HG03108 (cell line): ENCODE data around the gene LAMTOR2.

Source experiments
- ATAC-seq: cut with Tn5 transposase; IDR thresholded peaks from one replicate; pipeline ENCODE4 v1.9.1; 2021; ENCODE audit warnings: moderate library complexity; ENCODE audit not compliant: unreplicated experiment

Gene LAMTOR2

DNA sequence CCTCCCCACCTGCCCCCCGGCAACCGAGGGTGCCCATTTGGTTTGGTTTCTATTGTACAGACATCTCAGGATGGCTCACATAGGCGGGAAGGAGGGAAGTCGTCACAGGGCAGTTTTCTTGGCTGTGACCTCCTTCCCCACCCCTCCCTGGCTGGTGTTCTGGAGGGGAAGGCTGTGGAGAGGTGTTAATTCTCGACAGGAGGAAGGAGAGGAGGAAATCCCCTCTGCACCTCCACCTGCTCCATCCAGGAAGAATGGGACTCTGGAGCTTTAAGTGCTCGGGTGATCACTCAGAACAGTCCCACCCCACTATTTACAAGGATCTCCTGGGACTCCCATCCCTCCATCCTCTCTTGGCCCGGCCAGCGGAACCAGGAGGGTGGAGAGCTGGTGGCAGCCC lies 20.1 kb downstream of the LAMTOR2 start:
- ATAC-seq, result no peak

- no peak for ATAC-seq
These were observed 20.6 kb downstream of the LAMTOR2 start for GRCh38 chr1:156075162-156075561.

DNA sequence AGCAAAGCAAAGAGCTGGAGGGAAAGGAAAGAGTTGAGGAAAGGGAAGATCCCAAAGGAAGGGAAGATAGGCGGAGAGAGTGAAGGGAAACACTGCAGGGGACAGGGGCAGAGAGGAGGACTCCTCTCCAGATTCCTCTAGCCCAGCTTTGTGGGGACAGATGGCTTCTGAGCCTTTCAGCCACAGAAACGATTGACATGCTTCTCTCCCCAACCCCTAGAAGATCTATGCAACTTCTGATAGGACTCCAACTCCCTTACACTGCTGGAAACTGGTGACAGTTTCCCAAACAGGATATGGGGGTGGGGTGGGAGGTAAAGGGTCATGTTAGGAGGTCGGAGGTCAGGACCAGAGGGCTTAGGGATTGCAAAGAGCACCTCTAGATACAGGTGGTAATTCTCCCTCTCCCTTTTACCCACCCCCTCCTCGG lies 21.2 kb downstream of the LAMTOR2 start:
- ATAC-seq, result no peak

- peak; percentile 64 for ATAC-seq
These were observed 22.2 kb downstream of the LAMTOR2 start for GRCh38 chr1:156076609-156077429.

DNA sequence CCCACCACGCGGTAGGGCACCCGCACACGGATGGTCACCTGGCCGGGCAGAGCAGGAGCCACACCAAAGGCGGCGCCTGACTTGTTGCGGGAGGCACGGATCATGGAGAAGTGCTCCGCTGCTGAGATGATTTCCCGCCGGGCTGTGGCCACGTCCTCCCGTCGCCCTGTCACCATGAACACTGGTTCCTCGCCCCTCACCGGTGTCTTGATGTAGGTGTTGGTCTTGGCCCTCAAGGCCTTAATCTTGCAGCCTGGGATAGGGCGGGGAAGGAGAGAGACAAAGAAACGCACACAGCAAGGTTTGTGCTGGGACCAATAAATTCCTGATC lies 22.8 kb downstream of the LAMTOR2 start:
- no peak for ATAC-seq

DNA sequence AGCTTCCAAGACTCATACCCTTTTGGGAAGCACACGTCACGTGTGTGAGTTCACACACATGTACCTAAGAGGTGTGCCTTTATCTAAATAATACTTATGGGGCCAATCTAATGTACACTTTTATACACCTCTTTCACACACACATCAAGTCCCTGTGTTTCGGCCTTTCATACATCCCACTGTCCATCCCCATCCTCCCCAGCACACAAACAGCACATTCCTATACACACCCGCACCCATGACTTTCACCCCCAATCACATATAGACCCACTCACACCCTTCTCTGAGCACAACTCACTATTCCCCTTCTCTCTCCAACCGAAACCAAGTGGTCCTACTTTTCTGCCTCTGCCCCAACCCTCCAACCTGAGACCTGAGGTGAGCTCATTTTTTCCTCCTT lies 24.1 kb downstream of the LAMTOR2 start:
- no peak for ATAC-seq

DNA sequence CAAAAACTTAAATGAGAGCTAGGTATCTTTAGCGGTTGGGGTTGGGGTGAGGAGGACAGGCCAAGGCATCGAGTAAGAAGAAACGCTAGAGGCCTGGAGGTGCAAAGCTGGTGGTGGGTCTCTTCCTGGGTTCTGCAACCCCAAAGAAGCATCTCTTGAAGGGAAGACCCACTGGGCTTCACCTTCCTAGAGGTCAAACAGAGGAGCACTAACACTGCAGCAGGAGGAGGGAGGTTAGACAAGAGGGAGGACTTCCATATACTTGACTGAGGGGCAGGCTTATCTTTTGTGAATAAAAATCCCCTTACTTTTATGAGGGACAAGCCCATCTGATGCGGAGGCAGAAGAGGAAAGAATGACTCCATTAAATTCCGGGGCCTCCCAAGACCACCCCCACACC lies 25.2 kb downstream of the LAMTOR2 start:
- no peak for ATAC-seq

- no peak for ATAC-seq
These were observed 25.8 kb downstream of the LAMTOR2 start for GRCh38 chr1:156080241-156080862.

DNA sequence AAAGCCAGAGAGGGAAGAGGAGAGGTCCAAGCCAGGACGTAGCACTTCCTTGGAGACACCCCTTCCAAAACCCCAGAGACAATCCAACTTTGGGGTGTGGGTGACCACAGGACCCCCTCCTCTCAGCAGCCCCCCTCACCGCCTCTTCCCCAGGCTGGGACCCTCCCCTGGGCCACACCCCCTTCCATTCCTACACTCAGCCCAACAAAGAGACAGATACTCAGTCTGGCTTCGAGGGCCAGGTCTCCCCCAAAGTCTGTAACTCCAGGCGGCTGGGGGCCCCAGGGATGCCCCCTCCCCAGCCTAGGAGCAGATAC lies 26.2 kb downstream of the LAMTOR2 start:
- ATAC-seq, result no peak

DNA sequence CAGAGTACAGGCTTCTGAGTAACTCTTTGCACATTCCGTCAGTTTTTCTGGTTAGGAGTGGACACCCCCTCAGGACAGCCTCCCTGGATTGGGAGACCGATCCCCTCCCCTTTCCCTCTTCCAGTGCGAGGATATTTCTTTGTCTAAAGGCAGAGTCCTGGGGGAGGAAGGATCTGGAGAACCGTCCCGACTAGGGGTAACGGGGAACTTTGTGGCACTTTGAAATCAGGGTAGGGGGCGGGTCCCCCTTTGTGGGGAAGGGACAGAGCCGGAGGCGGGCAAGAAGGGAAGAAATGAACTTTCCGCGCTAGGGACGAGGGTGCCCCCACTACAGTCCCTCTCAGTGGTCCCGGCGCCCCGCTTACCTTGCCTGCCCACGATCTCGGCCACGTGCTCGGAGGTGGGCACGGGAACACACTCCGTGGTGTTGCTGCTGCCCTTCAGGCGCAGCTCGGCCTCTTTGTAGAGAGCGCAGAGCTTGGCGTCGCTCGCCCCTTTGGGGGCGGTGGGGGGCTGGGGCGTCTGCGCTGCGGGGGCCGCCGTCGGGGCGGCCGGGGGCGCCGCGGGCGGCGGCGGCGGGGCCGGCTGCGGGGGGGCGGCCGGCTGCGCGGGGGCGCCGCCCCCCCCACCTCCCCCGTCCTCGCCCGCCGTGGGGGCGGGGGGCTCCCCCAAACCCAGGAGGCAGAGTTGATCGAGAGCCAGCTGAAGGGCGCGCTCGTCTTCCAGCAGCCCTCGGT lies 26.8 kb downstream of the LAMTOR2 start:
- no peak for ATAC-seq

- no peak for ATAC-seq
These were observed 27.3 kb downstream of the LAMTOR2 start for GRCh38 chr1:156081917-156082308.

DNA sequence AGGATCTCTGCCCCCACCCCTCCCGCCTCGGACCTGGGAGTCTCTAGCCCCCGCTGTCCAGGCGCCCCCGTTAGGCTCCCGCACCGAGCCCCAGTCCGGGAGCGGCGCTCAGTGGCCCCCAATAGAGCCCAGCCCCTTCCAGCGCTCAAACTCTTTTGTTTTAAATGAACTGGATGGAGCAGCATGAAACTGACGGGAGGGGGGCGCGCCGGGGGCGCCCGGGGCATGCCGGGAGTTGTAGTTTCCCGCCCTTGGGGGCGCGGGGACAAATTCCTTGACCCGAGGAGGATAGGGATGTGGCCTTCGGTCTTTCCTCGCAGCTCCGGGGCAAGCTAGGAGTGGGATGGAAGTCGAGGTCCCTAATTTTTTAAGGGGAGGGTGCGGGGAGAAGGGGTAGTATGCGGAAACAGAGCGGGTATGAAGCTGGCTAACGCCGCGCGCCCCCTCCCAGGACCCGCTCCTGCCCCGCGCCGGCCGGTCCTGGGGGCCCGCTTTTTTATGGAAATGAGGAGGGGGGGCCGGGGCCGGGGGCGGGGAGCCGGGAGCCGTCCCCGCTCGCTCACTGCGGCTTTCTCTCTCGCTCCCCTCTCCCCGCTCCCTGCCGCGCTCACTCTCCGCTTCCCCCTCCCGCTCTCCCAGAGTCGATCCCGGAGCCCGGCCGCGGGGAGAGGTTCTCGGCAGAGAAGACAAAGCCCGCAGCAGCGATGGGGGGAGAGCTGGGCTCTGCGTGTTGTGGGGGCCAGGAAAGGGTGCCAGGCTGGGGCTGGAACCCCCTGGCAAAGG lies 27.9 kb downstream of the LAMTOR2 start, which contains the start of gene MEX3A:
Gene MEX3A (minus strand): TSS at position 157 of the 783 bp plus-strand sequence. CDS start 467 bp downstream, outside the sequence.
- peak; percentile 51 for ATAC-seq

- no peak for ATAC-seq
These were observed 29.5 kb downstream of the LAMTOR2 start for GRCh38 chr1:156083800-156084790.

DNA sequence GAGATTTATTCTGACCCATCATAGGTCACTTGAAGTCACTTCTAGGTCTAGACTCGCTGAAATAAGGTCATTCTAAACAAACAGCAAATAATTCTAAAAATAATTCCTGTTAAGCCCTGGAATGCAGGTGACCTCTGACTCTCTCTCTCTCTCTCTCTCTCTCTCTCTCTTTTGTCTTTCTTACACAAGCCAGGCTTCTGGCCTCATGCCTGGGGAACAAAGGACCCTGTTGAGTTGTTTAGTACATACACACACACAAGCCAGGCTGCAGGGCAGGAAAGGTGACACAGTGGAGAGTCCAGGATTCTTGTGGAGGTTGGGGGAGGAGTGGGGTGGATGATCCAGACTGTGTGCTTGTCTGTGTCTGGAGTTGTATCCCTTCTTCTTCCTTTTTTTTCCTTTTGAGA lies 31.7 kb downstream of the LAMTOR2 start:
- ATAC-seq, result no peak

DNA sequence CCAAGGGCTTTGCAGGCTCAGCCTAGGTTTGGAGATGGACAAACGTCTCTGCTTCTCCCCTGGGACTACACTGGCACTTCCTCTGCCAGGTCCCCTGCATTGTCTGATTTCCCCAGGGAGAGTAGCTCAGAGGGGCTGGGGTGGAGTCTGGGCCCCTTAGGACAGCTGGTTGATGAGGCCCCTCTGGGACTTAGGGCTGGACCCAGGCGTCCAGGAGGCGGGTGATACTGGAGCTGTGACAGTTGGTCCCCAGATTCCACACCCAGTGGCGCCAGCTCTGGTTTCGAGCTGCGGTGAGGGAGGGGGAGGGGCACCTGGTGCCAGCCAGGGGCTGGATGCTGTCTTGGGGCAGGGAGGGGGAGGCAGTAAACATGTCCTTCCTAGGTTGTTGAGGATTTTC lies 35.1 kb downstream of the LAMTOR2 start:
- no peak for ATAC-seq

DNA sequence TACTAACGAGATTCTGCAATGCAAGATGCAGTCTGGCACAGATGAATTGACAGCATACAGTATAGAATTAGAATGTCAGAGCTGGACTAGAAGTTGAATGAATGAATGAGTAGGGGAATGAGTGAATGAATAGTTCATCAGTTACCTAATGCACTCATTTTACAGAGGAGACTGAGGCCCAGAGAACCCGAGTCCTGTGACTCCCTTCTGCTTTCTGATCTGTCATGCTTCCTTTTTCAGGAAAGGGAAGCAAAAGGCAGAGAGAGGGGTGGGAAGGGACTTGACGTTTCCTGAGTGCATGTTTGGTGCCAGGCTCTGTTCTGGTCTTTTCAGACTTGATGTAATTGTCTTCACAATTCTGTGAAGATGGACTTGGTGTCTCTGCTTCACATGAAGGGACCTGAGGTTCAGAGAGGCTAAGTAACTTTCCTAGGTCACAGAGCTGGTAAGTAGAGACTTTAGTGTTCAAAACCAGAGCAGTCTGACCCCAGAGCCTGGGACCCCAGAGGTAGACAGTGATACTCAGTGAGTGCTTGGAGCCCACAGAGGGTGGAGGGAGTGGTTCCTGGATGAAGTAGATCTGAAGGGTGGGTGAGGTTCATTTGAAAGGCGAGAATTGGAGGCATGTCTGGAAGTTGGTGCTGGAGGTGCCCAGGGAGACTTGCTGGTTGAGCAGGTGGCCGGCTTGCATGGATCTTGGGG lies 35.7 kb downstream of the LAMTOR2 start:
- no peak for ATAC-seq

DNA sequence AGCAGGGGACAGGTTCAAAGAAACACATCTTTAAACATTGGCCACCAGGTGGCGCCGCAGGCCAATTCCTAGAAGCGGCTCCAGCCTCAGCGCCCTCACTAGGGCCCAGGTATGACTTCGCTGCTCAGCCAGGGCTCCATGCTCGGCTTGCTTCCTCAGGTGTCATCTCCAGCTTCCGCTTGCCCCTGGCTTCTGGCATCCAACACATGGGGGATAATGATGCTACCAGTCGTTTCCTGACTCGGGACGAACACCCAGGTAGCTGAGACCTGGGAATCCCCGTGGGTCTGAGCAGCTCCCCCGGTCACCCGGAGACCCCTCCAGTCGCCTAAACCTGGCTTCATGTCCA lies 36.2 kb downstream of the LAMTOR2 start:
- ATAC-seq, result peak; percentile 55

GRCh38 chr1:156091610-156092009 lies 37.0 kb downstream of the LAMTOR2 start:
- ATAC-seq, result no peak

GRCh38 chr1:156095906-156096508 lies 41.4 kb downstream of the LAMTOR2 start:
- no peak for ATAC-seq
